Mucosa of gallbladder (tissue), 1 donor: Measurements from ENCODE around the gene LRRC41. TPM values are rescaled to one million over a fixed set of nuclear protein-coding genes. Genes with fewer than 3 reads are reported as not detected.
"Not testable (repeated sequence)": the region's sequence is repeated elsewhere in the genome, so short reads cannot be mapped to it uniquely, and the experiment has no call there.

ENCODE experiments used
- DNase-seq: peaks from one replicate; pipeline ENCODE4 v3.0.0-alpha.2; 2020; ENCODE audit warnings: low spot score
- total RNA-seq: library from RNA; stranded (reverse); gene quantifications from one replicate; pipeline ENCODE4 v1.2.1, GENCODE V29; 2021
- donor health status: DM: no; HTN: no; CAD: no.

The LRRC41 gene
- total RNA-seq, 1 donor from 2014 or later: 72.5 TPM

- DNase-seq: not testable (repeated sequence)
Observed at GRCh38 chr1:46325285-46326076, 22.1 kb upstream of the LRRC41 start.

- DNase-seq: not testable (repeated sequence)
Observed at GRCh38 chr1:46322191-46322590, 18.8 kb upstream of the LRRC41 start.

DNA sequence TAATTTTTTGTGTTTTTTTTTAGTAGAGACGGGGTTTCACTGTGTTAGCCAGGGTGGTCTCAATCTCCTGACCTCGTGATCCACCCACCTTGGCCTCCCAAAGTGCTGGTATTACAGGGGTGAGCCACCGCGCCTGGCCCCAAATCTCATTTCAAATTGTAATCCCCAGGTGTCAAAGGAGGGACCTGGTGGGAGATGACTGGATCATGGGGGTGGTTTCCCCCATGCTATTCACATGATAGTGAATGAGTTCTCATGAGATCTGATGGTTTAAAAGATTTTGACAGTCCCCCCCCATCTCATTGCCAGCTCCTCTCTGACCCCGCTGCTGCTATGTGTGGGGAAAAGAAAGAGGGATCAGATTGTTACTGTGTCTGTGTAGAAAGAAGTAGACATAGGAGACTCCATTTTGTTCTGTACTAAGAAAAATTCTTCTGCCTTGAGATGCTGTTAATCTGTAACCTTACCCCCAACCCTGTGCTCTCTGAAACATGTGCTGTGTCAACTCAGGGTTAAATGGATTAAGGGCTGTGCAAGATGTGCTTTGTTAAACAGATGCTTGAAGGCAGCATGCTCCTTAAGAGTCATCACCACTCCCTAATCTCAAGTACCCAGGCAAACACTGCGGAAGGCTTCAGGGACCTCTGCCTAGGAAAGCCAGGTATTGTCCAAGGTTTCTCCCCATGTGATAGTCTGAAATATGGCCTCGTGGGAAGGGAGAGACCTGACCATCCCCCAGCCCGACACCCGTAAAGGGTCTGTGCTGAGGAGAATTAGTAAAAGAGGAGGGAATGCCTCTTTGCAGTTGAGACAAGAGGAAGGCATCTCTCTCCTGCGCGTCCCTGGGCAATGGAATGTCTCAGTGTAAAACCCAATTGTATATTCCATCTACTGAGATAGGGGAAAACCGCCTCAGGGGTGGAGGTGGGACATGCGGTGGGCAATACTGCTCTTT is 16.8 kb upstream of the LRRC41 start:
- not testable (repeated sequence) for DNase-seq

DNA sequence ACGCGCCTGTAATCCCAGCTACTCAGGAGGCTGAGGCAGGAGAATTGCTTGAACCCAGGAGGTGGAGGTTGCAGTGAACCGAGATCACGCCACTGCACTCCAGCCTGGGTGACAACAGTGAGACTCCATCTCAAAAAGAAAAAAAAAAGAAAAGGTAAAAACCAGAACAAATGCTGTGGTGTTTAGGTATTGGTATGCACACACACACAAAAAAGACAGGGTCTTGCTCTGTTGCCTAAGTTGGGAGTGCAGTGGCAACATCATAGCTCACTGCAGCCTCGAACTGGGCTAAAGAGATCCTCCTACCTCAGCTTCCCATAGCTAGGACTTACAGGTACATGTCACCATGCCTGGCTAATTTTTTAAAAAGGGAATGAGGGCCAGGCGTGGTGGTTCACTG is 15.9 kb upstream of the LRRC41 start:
- DNase-seq: not testable (repeated sequence)

- DNase-seq: no peak
Observed at GRCh38 chr1:46317323-46317722, 13.9 kb upstream of the LRRC41 start.

DNA sequence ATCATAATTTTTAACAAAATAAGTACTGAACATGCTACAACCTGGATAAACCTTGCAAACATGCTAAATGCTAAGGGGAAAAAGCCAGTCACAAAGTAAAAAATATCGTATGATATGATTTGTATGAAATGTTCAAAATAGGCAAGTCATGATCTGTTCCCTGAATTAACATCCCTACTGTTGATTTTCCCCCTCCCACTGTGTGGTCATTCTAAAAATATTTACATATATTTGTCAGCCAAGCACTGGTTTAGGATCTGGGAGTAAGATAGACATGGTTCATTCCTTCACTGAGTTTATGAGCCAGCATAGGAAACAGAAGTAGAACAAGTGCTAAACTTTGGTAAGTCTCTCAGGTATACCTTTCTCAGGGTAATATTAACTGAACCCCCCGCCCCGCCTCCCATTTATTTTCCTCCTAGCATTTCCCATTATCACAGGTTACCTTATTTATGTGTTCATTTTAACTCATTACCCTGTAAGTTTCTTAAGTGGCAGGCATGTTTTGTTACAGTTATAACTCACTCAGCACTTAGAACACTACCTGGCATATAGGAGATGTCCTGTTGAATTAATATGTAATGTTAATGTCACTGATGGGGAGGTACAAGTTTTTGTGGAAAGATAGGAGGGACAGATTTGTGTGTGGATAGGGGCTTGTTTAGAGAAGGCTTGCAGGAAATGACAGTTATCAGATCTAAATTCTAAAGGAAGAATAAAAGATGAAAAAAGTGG is 12.4 kb upstream of the LRRC41 start:
- DNase-seq: no peak

GRCh38 chr1:46310321-46310720 is 6.9 kb upstream of the LRRC41 start:
- DNase-seq: no peak

GRCh38 chr1:46309401-46310159 is 6.2 kb upstream of the LRRC41 start:
- no peak for DNase-seq

DNA sequence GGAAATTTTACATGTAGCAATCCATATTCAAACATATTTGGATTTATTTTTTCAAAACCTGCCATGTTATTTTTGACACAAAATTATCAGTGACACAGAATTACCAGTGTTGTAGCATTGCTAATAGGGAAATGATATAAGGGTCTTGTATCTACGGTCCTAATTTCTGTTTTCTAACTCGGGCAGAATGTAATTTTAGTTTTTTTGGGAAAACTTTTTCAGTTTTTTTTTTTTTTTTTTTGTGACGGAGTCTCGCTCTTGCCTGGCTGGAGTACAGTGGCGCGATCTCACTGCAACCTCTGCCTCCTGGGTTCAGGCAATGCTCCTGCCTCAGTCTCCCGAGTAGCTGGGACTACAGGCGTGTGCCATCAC is 2.7 kb upstream of the LRRC41 start:
- no peak for DNase-seq

DNA sequence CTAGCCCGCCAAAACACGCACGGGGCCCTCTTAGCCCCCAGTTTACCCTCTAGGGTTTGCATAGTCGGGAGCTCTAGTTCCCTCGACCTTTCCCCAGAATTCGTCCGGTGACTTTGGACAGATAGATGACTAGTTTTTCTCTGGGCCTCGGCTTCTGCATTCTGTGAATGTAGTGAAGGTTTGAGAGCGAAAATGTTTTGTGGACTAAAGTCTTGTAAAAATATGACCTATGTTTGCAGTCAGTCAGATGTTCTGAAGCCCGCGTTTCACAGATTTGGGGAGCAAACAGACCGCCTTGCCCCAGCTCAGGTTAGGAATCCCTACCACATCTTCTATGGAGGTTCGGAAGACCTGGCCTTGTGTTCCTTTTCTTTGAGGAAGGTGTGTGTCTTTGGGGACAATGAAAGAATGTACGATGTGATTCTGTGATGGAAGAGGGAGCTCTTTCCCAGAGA is 483 bp upstream of the LRRC41 start:
- no peak for DNase-seq

- DNase-seq: peak; percentile 12
Observed at GRCh38 chr1:46302641-46303037, 777 bp downstream of the LRRC41 start.

DNA sequence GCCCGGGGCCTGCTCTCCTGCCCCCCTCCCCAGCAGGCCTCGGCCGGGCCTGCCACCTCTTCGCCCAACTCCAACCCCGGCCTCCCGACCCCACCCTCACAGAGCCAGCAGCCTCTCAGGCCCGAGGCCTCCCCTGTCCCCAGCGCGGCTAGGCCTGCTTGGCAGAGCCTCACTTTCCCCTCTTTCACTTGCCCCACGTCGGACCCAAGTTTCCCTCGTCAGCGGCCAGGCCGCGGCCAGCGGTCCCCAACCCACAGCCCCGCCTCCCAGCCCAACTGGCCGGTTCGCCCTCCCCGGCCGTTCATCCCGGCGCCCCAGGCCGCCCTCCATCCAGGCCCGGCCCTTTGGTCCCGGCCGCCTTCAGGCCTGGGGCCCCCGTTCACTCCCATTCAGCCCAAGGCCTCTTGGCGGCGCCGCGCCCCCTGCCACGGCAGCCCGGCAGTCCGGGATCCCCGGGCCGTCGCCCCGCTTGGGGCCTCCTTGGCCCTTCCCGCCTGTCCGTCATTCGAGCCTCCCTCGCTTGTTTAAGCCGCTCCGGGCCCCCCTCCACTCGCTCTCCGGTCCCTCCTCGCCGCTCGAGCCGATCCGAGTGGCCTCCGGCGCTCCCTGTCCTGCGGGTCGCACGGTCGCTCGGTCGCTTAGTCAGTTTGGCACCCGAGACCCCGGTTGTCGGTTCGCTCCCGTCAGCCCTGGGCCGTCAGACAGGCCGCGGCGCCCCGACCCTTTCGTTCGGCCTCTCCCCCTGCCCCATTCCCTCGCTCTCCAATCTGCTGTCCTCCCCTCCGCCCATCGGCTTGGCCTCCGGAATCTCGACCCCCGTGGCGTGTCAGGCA is 1.4 kb downstream of the LRRC41 start:
- DNase-seq: peak; percentile 36

DNA sequence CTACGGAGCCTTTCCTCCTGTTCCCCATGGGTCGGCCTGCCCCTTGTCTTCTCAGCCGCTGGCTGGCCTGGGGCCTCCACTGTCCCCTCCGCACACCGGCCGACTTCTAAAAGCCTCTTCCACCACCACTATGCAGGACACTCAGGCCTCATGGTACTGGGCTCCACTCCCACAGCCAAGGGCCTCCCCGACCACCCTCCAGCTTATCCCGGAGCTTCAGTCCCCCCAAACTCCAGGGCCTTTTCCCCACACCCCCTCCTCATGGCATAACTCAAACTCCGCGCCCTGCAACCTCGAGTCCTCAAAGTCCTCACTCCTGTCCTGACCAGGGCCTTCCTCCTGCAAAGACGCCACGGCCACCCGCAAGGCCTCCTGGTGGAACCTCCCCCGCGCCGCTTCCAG is 2.0 kb downstream of the LRRC41 start:
- DNase-seq: no peak

- DNase-seq: no peak
Observed at GRCh38 chr1:46300673-46301405, 2.6 kb downstream of the LRRC41 start.

DNA sequence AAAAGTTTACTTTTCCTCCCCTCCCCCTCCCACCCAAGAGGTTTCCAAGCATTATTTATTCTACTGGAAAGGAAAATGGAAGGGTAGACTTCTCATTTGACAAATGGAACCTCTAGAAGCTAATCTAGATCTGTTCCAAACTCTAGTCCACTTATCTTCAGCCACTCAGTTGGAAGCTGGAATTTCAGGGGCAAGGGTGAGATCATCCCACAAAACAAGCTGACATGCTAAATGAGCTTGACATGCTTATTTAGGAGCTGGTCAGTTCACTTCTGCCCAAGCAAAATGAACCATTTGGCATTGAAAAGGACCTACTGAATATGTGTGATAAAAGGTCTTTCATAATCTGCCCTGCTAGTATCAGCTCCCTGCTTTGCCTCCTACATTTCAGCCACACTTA is 5.0 kb downstream of the LRRC41 start:
- no peak for DNase-seq

DNA sequence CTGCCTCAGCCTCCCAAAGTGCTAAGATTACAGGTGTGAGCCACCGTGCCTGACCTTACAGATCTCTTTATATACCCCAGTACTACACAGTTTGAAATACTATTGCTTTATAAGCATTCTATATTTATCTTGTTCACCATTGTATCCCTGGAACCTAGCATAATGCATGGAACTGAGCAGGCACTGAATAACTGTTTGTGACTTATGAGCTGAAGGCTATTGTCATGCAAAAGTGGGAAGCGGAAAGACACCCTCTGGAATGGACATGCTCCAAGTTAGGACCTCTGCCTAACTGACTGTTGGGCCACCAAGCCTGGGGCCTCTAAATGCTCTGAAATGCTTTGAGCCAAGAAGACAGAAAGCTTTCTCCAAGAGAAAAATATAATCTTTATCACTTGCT is 8.1 kb downstream of the LRRC41 start:
- DNase-seq: no peak

DNA sequence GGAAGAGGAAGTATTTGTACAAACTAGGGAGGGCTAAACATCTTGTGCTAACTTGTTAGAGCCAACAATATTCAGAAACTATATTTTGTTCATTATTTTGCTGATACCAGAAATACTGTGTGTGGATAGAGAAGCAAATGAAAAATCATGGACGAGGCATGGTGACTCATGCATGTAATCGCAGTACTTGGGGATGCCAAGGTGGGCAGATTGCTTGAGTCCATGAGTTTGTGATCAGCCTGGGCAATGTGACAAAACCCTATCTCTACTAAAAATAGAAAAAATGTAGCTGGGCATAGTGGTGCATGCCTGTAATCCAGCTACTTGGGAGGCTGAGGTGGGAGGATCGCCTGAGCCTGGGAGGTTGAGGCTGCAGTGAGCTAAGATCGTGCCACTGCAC is 13.4 kb downstream of the LRRC41 start:
- no peak for DNase-seq

- no peak for DNase-seq
Observed at GRCh38 chr1:46289134-46289494, 14.3 kb downstream of the LRRC41 start.

- no peak for DNase-seq
Observed at GRCh38 chr1:46288485-46289133, 14.8 kb downstream of the LRRC41 start.
